ENCODE results near the gene CTR9. TPM values are rescaled to one million over a fixed set of nuclear protein-coding genes. Genes with fewer than 3 reads are reported as not detected.

Gene CTR9
- total and polyA plus RNA-seq, 2 of the 13 experiments (the other 11 are each of a cell fraction or from before 2014, with no cell fraction given): 6.6 to 22.1 TPM

DNA sequence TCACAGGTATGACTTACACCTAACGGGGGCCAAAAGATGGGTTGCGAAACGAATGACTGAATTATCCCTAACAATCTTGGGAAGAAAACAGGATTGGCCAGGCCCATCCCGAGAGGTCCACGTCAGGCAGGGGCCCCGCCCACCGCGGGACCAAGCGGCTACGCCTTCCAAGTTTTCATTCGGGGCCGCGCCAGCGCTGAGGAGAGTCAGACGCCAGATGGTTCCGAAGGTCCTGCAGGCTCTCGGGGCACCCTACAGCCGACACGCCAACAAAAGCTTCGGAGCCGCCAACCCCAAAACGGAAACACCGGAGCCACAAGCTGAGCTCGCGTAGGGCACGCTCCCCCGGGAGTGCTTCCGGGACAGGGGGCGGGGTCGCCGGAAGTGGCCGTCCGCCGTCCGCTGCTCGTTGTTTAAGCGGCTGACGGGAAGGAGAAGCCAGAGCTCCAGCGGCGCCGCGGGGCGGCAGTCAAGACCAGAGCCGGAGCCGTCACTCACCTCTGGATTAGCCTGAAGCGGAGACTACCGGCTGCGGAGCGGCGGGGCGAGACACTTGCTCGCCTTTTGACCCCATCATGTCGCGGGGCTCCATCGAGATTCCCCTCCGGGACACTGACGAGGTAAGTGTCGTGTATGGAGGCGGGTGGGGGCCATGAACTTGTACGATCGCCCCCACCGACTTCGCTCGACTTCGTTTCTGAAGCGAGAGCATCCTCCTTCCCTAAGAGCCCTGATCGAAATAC is at the start of gene CTR9 (continued):
- peak; percentile 81 for TF ChIP-seq YEATS4 (CRISPR knock-in tag; IDR thresholded peaks at IDR 0.05; ENCODE audit: borderline replicate concordance)
- TF ChIP-seq, protein P1, sequence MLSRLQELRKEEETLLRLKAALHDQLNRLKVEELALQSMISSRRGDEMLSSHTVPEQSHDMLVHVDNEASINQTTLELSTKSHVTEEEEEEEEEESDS (CRISPR knock-in tag; IDR thresholded peaks at IDR 0.05; ENCODE audit: borderline replicate concordance): no peak
- TF ChIP-seq ZNF558 (CRISPR knock-in tag; IDR thresholded peaks at IDR 0.05; ENCODE audit: borderline replicate concordance): peak; percentile 96
- TF ChIP-seq NFATC3 (CRISPR knock-in tag; IDR thresholded peaks at IDR 0.05): peak; percentile 61; the same call in 1 of the 2 replicates
- TF ChIP-seq ZNF3 (CRISPR knock-in tag; IDR thresholded peaks at IDR 0.05): no peak
- peak; percentile 94 for TF ChIP-seq ZNF883 (CRISPR knock-in tag; IDR thresholded peaks at IDR 0.05; ENCODE audit: not compliant biosample characterization)
- peak; percentile 63 for TF ChIP-seq IKZF4 (CRISPR knock-in tag; IDR thresholded peaks at IDR 0.05; ENCODE audit: borderline replicate concordance, low read depth, not compliant biosample characterization)
- peak; percentile 88 for TF ChIP-seq ZNF670 (CRISPR knock-in tag; IDR thresholded peaks at IDR 0.05; ENCODE audit: borderline replicate concordance)
- TF ChIP-seq ZNF292 (CRISPR knock-in tag; IDR thresholded peaks at IDR 0.05; ENCODE audit: borderline replicate concordance, low read depth): peak; percentile 66; the same call in 1 of the 2 replicates
- TF ChIP-seq FOSL2 (CRISPR knock-in tag; IDR thresholded peaks at IDR 0.05): peak; percentile 43; the same call in 1 of the 2 replicates
- TF ChIP-seq ZSCAN22 (CRISPR knock-in tag; IDR thresholded peaks at IDR 0.05): no peak
- no peak for TF ChIP-seq SYNCRIP (IDR thresholded peaks at IDR 0.05; ENCODE audit: insufficient read depth, low read depth, low read length)
- no peak for TF ChIP-seq BHLHE40 (IDR thresholded peaks at IDR 0.05; ENCODE audit: low read length)
- peak; percentile 78; the same call in 1 of the 2 replicates for TF ChIP-seq KLF6 (CRISPR knock-in tag; IDR thresholded peaks at IDR 0.05)
- TF ChIP-seq, protein P2, sequence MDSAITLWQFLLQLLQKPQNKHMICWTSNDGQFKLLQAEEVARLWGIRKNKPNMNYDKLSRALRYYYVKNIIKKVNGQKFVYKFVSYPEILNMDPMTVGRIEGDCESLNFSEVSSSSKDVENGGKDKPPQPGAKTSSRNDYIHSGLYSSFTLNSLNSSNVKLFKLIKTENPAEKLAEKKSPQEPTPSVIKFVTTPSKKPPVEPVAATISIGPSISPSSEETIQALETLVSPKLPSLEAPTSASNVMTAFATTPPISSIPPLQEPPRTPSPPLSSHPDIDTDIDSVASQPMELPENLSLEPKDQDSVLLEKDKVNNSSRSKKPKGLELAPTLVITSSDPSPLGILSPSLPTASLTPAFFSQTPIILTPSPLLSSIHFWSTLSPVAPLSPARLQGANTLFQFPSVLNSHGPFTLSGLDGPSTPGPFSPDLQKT (CRISPR knock-in tag; IDR thresholded peaks at IDR 0.05; ENCODE audit: borderline replicate concordance): no peak
- TF ChIP-seq AFF4 (CRISPR knock-in tag; IDR thresholded peaks at IDR 0.05): no peak
- TF ChIP-seq SIX1 (CRISPR knock-in tag; IDR thresholded peaks at IDR 0.05; ENCODE audit: borderline replicate concordance): no peak
- no peak for TF ChIP-seq ZNF660 (CRISPR knock-in tag; IDR thresholded peaks at IDR 0.05; ENCODE audit: borderline replicate concordance, low read depth)
- peak; percentile 99 for TF ChIP-seq ZNF687 (CRISPR knock-in tag; IDR thresholded peaks at IDR 0.05)

All from HepG2 (cell line).